Subcutaneous adipose tissue (tissue), 4 donors: ENCODE measurements around the gene PTPRK. TPM values are rescaled to one million over a fixed set of nuclear protein-coding genes. Genes with fewer than 3 reads are reported as not detected.

Experiments
- total RNA-seq, 4 donors: library from RNA; depleted of rRNA; stranded (reverse); fragments of >200 nt; gene quantifications; one replicate each; pipeline ENCODE4 v1.1.0, GENCODE V29; 2016
- TF ChIP-seq, protein P1 (sequence below): fragments of 450-650 bp; IDR thresholded peaks from one replicate; pipeline ENCODE4 v1.5.1; 2016; ENCODE audit warnings: low read depth, mild to moderate bottlenecking, control low read depth, antibody characterized with exemption, moderate library complexity

The PTPRK gene
- total RNA-seq, 4 donors from 2014 or later = 21.6 to 31.0 (median 26.1) TPM

DNA sequence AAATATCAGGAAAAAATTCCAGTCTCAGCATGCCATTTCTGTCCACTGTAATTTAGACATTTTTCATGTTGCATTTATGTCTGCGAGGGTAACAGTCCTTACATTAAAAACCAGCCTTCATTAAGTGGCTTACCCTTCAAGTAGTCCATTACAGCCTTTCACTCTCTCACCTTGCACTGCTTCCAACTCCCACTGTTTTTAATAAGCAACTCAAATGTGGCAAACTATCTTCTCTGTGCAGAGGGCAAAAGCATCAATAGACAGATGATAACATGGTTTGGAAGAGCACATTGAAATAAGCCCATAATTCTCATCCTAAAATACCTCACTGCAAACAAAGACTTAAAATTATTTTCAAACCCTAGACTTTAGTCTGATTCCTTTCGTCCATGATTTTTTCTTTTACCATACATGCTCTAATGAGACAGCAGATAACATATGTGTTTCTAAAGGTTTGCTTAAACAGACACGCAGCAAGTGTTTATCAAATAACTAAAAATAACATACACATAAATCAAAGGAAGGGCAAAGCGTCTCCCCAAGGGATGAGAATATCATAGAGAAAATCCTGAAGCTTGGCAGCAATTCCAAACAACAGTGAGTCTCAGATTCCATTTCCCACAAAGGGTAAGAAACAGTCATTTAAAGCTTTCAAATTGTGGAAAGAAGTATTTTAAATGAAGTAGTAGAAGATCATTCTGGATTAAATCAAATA lies 130.4 kb downstream of the PTPRK start:
- TF ChIP-seq, protein P1, sequence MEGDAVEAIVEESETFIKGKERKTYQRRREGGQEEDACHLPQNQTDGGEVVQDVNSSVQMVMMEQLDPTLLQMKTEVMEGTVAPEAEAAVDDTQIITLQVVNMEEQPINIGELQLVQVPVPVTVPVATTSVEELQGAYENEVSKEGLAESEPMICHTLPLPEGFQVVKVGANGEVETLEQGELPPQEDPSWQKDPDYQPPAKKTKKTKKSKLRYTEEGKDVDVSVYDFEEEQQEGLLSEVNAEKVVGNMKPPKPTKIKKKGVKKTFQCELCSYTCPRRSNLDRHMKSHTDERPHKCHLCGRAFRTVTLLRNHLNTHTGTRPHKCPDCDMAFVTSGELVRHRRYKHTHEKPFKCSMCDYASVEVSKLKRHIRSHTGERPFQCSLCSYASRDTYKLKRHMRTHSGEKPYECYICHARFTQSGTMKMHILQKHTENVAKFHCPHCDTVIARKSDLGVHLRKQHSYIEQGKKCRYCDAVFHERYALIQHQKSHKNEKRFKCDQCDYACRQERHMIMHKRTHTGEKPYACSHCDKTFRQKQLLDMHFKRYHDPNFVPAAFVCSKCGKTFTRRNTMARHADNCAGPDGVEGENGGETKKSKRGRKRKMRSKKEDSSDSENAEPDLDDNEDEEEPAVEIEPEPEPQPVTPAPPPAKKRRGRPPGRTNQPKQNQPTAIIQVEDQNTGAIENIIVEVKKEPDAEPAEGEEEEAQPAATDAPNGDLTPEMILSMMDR = no peak

DNA sequence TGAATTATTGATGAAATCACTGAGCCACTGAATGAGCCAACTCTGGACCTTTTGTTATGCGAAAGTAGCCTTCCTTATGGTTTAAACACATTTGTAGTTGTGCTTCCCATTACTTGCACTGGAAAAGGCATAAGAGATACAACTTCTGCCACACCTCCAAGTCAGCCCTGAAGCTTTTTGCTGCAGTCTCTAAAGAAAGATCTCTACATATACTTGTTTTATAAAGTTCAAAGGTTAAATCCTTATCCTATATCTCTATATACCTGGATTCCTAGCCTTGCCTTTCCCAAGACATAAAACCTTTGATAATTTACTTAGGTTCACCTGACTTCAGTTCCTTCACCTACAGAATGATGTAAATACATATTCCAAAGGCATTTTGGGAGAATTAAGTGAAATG lies 132.0 kb downstream of the PTPRK start:
- TF ChIP-seq, protein P1 = no peak

GRCh38 chr6:128380891-128381290 lies 139.5 kb downstream of the PTPRK start:
- TF ChIP-seq, protein P1 = no peak

DNA sequence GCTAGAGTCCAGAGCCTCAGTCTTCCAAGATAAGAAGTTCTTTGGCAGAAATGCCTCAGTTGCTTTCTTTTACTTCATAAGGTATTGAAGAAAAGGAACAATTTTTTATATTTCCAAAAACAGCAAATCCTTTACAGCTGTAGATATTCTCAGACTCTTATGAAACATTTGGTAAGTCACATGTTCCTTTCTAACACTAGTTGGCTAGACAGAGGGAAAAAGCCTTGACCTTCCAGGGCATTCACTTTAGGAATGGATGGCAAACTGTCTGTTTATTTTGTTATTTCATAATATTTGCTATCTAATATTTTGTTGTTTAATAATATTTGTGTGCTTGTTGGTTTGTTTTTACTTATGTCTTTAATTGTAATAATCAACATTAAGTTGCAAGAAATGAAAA lies 140.8 kb downstream of the PTPRK start:
- TF ChIP-seq, protein P1 = no peak

DNA sequence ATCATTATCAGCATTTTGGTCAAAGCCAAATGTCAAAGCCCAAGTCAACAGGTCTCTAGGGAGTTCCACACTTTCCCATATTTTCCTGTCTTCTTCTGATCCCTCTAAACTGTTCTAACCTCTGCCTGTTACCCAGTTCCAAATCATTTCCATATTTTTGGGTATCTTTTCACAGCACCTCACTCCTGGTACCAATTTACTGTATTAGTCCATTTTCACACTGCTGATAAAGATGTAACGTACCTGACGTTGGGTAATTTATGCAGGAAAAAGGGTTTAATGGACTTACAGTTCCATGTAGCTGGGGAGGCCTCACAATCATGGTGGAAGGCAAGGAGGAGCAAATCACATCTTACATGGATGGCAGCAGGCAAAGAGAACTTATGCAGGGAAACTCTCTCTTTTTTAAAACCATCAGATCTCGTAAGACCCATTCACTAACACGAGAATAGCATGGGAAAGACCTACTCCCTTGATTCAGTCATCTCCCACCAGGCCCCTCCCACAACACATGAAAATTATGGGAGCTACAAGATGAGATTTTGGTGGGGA lies 143.4 kb downstream of the PTPRK start:
- TF ChIP-seq, protein P1 = no peak

GRCh38 chr6:128371136-128371535 lies 149.3 kb downstream of the PTPRK start:
- TF ChIP-seq, protein P1 = no peak

GRCh38 chr6:128370072-128370471 lies 150.3 kb downstream of the PTPRK start:
- TF ChIP-seq, protein P1 = no peak
